ENCODE measurements around the gene UBE2K. TPM values are rescaled to one million over a fixed set of nuclear protein-coding genes. Genes with fewer than 3 reads are reported as not detected.
"Not testable (repeated sequence)": the region's sequence is repeated elsewhere in the genome, so short reads cannot be mapped to it uniquely, and the experiment has no call there.

The UBE2K gene
- total RNA-seq, 1 donor from 2014 or later: 102 TPM

DNA sequence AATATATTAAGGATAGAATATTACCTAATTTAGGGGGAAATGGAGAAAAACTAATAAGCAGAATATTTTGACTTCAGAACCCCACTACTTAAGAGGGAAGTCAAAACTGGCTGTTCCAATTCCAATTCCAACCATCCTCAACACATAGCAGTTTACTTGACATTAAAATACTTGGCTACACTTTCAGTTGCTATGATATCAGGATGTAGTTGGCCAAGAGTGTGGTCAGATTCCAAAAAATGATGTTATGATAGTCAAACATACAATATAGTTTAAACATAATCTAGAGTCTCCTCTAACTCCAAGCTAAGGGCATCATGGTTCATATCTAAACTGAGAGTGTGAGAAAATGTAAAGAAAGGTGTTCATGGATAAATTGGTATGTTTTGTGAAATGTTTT is 42.7 kb upstream of the UBE2K start:
- Mint-ChIP-seq H3K9me3 (ENCODE audit: unreplicated experiment) (no peaks in the 10 kb centered on the region), H3K27me3 (ENCODE audit: unreplicated experiment) (no peaks in the 10 kb centered on the region), H3K4me1 (ENCODE audit: unreplicated experiment) (peaks cover 5% of the 10 kb centered on the region), H3K4me3 (ENCODE audit: unreplicated experiment) (no peak overlapping the region), H3K36me3 (ENCODE audit: low read depth, unreplicated experiment) (no peaks in the 10 kb centered on the region), H3K27ac (ENCODE audit: unreplicated experiment) (no peak overlapping the region)
- DNase-seq (ENCODE audit: low spot score): no peak
- TF ChIP-seq, protein P1, sequence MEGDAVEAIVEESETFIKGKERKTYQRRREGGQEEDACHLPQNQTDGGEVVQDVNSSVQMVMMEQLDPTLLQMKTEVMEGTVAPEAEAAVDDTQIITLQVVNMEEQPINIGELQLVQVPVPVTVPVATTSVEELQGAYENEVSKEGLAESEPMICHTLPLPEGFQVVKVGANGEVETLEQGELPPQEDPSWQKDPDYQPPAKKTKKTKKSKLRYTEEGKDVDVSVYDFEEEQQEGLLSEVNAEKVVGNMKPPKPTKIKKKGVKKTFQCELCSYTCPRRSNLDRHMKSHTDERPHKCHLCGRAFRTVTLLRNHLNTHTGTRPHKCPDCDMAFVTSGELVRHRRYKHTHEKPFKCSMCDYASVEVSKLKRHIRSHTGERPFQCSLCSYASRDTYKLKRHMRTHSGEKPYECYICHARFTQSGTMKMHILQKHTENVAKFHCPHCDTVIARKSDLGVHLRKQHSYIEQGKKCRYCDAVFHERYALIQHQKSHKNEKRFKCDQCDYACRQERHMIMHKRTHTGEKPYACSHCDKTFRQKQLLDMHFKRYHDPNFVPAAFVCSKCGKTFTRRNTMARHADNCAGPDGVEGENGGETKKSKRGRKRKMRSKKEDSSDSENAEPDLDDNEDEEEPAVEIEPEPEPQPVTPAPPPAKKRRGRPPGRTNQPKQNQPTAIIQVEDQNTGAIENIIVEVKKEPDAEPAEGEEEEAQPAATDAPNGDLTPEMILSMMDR (IDR thresholded peaks at IDR 0.05; ENCODE audit: unreplicated experiment): no peak

DNA sequence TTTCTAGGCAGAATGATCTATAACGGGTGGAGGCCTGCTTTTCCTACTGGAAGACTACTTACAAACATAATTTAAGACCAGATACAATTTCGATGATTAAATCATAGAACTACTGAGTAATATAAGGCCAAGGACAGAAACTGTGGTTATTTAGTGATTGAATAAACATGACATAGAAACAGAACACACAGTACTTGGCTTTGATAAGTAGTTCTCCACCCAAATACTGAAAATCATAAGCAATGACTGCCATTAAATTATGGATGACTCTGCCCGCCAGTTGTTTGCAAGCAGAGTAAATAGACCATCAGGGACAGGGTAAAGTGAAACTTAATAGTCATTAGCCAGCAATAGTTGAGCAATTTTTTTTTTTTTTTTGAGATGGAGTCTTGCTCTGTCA is 42.1 kb upstream of the UBE2K start:
- Mint-ChIP-seq H3K27ac (ENCODE audit: unreplicated experiment) (no peak overlapping the region), H3K9me3 (ENCODE audit: unreplicated experiment) (no peaks in the 10 kb centered on the region), H3K36me3 (ENCODE audit: low read depth, unreplicated experiment) (no peaks in the 10 kb centered on the region), H3K4me1 (ENCODE audit: unreplicated experiment) (peaks cover 5% of the 10 kb centered on the region), H3K27me3 (ENCODE audit: unreplicated experiment) (no peaks in the 10 kb centered on the region), H3K4me3 (ENCODE audit: unreplicated experiment) (no peak overlapping the region)
- TF ChIP-seq, protein P1 (IDR thresholded peaks at IDR 0.05; ENCODE audit: unreplicated experiment): no peak
- DNase-seq (ENCODE audit: low spot score): no peak

DNA sequence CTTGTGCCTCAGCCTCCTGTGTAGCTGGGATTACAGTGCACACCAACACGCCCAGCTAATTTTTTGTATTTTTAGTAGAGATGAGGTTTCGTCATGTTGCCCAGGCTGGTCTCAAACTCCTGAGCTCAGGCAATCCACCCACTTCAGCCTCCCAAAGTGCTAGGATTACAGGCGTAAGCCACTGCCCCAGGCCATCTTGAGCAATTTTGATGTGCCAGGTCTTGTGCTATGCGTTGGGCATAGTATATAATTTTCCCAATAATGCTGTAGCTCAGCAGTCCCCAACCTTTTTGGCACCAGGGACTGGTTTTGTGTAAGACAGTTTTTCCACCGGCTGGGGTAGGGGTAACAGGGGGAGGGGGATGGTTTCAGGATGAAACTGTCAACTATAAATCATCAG is 41.3 kb upstream of the UBE2K start:
- H3K36me3 Mint-ChIP-seq (ENCODE audit: low read depth, unreplicated experiment); H3K4me3 Mint-ChIP-seq (ENCODE audit: unreplicated experiment); DNase-seq (ENCODE audit: low spot score); H3K27me3 Mint-ChIP-seq (ENCODE audit: unreplicated experiment); H3K4me1 Mint-ChIP-seq (ENCODE audit: unreplicated experiment); H3K9me3 Mint-ChIP-seq (ENCODE audit: unreplicated experiment); H3K27ac Mint-ChIP-seq (ENCODE audit: unreplicated experiment): not testable (repeated sequence)

DNA sequence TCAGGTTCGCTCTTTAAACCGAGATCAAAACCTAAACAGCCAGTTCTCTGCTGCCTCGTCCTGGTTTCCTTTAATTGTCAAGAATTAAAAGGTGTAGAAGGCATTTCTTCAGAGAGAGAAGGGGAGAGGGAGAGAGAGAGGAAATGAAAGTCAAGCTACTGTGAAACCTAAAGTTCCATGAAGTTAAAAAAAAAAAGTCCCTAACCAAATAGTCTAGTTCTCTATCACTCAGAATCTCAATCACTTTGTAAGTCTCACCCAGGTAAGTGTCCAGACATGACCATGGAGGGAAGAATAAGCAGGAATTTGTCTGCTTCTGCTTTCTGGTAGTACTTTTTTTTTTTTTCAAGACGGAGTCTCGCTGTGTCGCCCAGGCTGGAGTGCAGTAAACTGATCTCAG is 40.5 kb upstream of the UBE2K start:
- TF ChIP-seq, protein P1 (IDR thresholded peaks at IDR 0.05; ENCODE audit: unreplicated experiment): no peak
- H3K4me3 Mint-ChIP-seq (ENCODE audit: unreplicated experiment): no peak overlapping the region
- no peak overlapping the region for H3K27ac Mint-ChIP-seq (ENCODE audit: unreplicated experiment)
- no peaks in the 10 kb centered on the region for H3K9me3 Mint-ChIP-seq (ENCODE audit: unreplicated experiment)
- no peaks in the 10 kb centered on the region for H3K27me3 Mint-ChIP-seq (ENCODE audit: unreplicated experiment)
- H3K4me1 Mint-ChIP-seq (ENCODE audit: unreplicated experiment): peaks cover 5% of the 10 kb centered on the region
- no peak for DNase-seq (ENCODE audit: low spot score)
- no peaks in the 10 kb centered on the region for H3K36me3 Mint-ChIP-seq (ENCODE audit: low read depth, unreplicated experiment)

DNA sequence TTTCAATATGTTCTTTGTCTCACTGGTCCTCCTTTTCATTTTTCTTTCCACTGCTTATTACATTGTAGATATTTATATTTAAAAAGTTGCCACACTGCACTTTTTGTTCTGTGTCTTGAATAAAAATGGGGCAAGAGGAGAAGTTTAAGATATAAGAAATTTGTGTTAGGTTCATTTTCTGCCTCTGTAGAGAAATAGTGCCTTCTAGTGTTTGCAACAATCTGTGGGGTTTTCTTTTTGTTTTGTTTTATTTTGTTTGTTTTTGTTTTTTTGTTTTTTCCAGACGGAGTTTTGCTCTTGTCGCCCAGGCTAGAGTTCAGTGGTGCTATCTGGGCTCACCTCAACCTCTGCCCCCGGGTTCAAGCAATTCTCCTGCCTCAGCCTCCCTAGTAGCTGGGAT is 39.2 kb upstream of the UBE2K start:
- TF ChIP-seq, protein P1 (IDR thresholded peaks at IDR 0.05; ENCODE audit: unreplicated experiment): no peak
- no peaks in the 10 kb centered on the region for H3K9me3 Mint-ChIP-seq (ENCODE audit: unreplicated experiment)
- H3K27me3 Mint-ChIP-seq (ENCODE audit: unreplicated experiment): no peaks in the 10 kb centered on the region
- no peak for DNase-seq (ENCODE audit: low spot score)
- no peaks in the 10 kb centered on the region for H3K36me3 Mint-ChIP-seq (ENCODE audit: low read depth, unreplicated experiment)
- H3K4me3 Mint-ChIP-seq (ENCODE audit: unreplicated experiment): no peak overlapping the region
- no peak overlapping the region for H3K27ac Mint-ChIP-seq (ENCODE audit: unreplicated experiment)
- H3K4me1 Mint-ChIP-seq (ENCODE audit: unreplicated experiment): peaks cover 5% of the 10 kb centered on the region

DNA sequence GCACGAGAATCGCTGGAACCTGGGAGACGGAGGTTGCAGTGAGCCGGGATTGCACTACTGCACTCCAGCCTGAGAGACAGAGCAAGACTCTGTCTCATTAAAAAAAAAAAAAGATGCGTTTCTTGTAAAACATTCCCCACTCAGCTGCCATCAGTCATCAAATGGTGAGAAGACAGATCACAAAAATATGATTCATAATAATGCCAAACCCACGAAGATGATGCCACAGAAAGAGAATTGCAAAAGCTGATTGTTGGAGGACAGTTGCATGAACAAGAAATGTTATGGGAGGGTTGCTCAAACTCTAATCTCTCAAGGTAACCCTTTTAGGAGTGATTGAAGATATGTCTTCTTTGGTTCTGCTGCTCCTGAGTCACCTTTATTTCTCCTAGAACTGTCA is 37.9 kb upstream of the UBE2K start:
- TF ChIP-seq, protein P1 (IDR thresholded peaks at IDR 0.05; ENCODE audit: unreplicated experiment): no peak
- H3K9me3 Mint-ChIP-seq (ENCODE audit: unreplicated experiment): no peaks in the 10 kb centered on the region
- no peaks in the 10 kb centered on the region for H3K36me3 Mint-ChIP-seq (ENCODE audit: low read depth, unreplicated experiment)
- H3K27ac Mint-ChIP-seq (ENCODE audit: unreplicated experiment): no peak overlapping the region
- no peaks in the 10 kb centered on the region for H3K27me3 Mint-ChIP-seq (ENCODE audit: unreplicated experiment)
- no peak for DNase-seq (ENCODE audit: low spot score)
- no peak overlapping the region for H3K4me3 Mint-ChIP-seq (ENCODE audit: unreplicated experiment)
- H3K4me1 Mint-ChIP-seq (ENCODE audit: unreplicated experiment): peaks cover 5% of the 10 kb centered on the region

All from endothelial cell (in vitro differentiated cells).